Activated CD8-positive, alpha-beta memory T cell treated with anti-CD3 and anti-CD28 coated beads, Interleukin-2, amount 50 U/mL, for 1 hour (primary cell): Measurements from ENCODE around the gene ASPG.

ENCODE experiments used
- DNase-seq: peaks from one replicate; pipeline ENCODE4 v3.0.0-alpha.2; 2020; ENCODE audit errors: extremely low read depth

ASPG gene

GRCh38 chr14:104161602-104162367 is 76.3 kb downstream of the ASPG start:
- no peak for DNase-seq

DNA sequence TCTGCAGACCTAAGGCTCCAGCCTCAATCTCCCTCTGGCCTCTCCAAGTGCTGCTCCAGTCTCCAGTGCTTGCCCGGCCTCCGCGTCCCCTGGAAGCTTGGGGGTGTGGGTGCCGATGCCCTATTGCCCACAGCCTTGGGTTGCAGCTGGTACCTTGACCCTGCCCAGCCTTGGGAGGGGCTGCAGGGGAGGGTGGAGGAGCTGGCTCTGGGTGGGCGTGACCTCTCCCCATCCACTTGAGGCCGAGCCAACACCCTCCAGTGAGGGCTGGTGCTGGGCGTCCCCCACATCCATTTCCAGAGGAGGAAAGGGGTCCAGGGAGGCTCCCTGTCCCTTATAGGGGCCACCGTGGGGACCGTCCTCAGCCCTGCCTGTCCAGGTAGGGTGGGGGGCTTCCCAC is 77.0 kb downstream of the ASPG start:
- no peak for DNase-seq

- no peak for DNase-seq
These were observed 78.0 kb downstream of the ASPG start for GRCh38 chr14:104163541-104163940.

GRCh38 chr14:104164041-104164440 is 78.5 kb downstream of the ASPG start:
- no peak for DNase-seq

GRCh38 chr14:104164512-104164911 is 79.0 kb downstream of the ASPG start:
- no peak for DNase-seq
